Mucosa of stomach (tissue), 1 donor: ENCODE data around the gene ADARB1.

Experiments used
- H3K27me3 ChIP-seq: one replicate; pipeline ENCODE4 v1.7.0; 2013; ENCODE audit warnings: mild to moderate bottlenecking, low read length; ENCODE audit not compliant: control insufficient read depth, insufficient read depth
- H3K36me3 ChIP-seq: one replicate; pipeline ENCODE4 v1.7.0; 2013; ENCODE audit warnings: low read length; ENCODE audit not compliant: control insufficient read depth, insufficient read depth
- H3K4me1 ChIP-seq: one replicate; pipeline ENCODE4 v1.7.0; 2013; ENCODE audit warnings: mild to moderate bottlenecking, low read length; ENCODE audit not compliant: control insufficient read depth, insufficient read depth
- H3K4me3 ChIP-seq: one replicate; pipeline ENCODE4 v1.7.0; 2013; ENCODE audit warnings: low read length
- H3K9ac ChIP-seq: one replicate; pipeline ENCODE4 v1.7.0; 2013; ENCODE audit warnings: mild to moderate bottlenecking, low read length, moderate library complexity
- H3K9me3 ChIP-seq: one replicate; pipeline ENCODE4 v1.7.0; 2013; ENCODE audit warnings: mild to moderate bottlenecking, low read length, moderate library complexity; ENCODE audit not compliant: control insufficient read depth
- donor health status: Pancreatic carcinoma.

The ADARB1 gene

DNA sequence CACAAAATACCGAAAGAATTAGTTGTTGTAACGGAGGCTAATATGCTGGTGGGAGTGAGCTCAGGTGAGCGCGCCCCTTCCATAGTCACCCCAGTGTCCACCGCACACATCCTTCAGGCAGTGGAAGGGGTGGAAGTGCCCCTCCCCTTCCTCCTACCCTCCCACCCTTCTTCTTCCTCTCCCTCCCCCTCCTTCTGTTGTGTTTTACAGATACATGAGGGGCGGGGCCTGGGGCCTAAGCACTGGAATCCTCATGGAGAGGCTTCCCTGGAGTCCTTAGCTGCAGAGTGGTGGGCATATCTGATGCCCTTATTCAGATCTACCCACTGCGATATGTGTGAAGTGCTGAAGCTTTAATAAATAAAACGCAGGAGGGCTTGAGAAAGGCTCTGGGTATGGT, 10.3 kb upstream of the ADARB1 start:
- no peaks in the 10 kb centered on the region for H3K36me3 ChIP-seq
- H3K27me3 ChIP-seq, result peaks cover 8% of the 10 kb centered on the region
- no peak overlapping the region for H3K9ac ChIP-seq
- no peaks in the 10 kb centered on the region for H3K9me3 ChIP-seq
- H3K4me1 ChIP-seq, result peaks cover 4% of the 10 kb centered on the region
- H3K4me3 ChIP-seq, result no peak overlapping the region

GRCh38 chr21:45064618-45065399, 9.6 kb upstream of the ADARB1 start:
- H3K9me3 ChIP-seq, result no peaks in the 10 kb centered on the region
- H3K9ac ChIP-seq, result no peak overlapping the region
- no peaks in the 10 kb centered on the region for H3K36me3 ChIP-seq
- no peak overlapping the region for H3K4me3 ChIP-seq
- H3K4me1 ChIP-seq, result peaks cover 4% of the 10 kb centered on the region
- peaks cover 7% of the 10 kb centered on the region for H3K27me3 ChIP-seq

DNA sequence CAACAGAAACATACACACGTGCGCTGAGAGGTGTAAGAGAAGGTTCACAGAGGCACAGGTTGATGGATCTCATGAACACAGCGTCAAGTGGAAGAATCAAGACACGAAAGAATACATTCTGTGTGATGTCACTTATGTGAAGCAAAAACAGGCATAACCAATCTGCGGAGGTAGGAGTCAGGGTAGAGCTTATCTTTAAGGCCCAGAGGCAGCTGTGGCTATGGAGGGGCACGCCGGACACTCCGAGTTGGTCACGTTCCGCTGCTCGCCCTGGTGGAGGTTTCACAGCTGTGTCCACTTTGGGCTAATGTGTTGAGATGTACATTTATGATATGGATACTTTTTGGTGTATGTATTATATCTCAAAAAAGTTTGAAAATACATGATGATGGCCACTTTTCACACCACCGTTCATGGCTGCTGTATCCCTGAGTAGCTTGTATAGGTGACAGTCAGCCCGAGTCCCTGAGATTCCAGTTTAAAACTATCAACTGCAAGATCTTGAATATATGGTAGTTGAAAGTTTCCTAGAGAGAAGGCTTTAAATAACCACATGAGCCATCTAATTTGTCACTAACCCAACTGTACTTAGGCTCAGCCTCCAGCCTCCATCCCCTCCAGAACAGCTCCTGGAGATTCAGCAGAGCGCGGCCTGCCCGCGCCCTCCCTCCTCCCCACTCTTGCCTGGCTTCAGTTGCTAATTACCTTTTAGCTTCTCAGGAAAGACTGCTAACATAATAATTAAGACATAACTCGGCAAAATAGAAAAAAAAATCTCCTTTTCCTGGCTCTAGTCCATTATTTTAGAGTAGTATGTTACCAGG, 6.7 kb upstream of the ADARB1 start:
- Histone ChIP-seq H3K36me3 (no peaks in the 10 kb centered on the region), H3K4me1 (no peaks in the 10 kb centered on the region), H3K27me3 (no peaks in the 10 kb centered on the region)

GRCh38 chr21:45069085-45069484, 5.3 kb upstream of the ADARB1 start:
- no peaks in the 10 kb centered on the region for H3K36me3 ChIP-seq
- no peaks in the 10 kb centered on the region for H3K9me3 ChIP-seq
- no peak overlapping the region for H3K4me3 ChIP-seq
- H3K27me3 ChIP-seq, result no peaks in the 10 kb centered on the region
- H3K4me1 ChIP-seq, result no peaks in the 10 kb centered on the region
- H3K9ac ChIP-seq, result no peak overlapping the region

More for the DNA sequence above, 6.7 kb upstream of the ADARB1 start:
- H3K9ac ChIP-seq, result no peak overlapping the region
- H3K4me3 ChIP-seq, result no peak overlapping the region
- no peaks in the 10 kb centered on the region for H3K9me3 ChIP-seq

GRCh38 chr21:45069711-45070110, 4.7 kb upstream of the ADARB1 start:
- H3K4me1 ChIP-seq, result no peaks in the 10 kb centered on the region
- no peaks in the 10 kb centered on the region for H3K9me3 ChIP-seq
- no peak overlapping the region for H3K4me3 ChIP-seq
- H3K36me3 ChIP-seq, result no peaks in the 10 kb centered on the region
- no peaks in the 10 kb centered on the region for H3K27me3 ChIP-seq
- no peak overlapping the region for H3K9ac ChIP-seq

DNA sequence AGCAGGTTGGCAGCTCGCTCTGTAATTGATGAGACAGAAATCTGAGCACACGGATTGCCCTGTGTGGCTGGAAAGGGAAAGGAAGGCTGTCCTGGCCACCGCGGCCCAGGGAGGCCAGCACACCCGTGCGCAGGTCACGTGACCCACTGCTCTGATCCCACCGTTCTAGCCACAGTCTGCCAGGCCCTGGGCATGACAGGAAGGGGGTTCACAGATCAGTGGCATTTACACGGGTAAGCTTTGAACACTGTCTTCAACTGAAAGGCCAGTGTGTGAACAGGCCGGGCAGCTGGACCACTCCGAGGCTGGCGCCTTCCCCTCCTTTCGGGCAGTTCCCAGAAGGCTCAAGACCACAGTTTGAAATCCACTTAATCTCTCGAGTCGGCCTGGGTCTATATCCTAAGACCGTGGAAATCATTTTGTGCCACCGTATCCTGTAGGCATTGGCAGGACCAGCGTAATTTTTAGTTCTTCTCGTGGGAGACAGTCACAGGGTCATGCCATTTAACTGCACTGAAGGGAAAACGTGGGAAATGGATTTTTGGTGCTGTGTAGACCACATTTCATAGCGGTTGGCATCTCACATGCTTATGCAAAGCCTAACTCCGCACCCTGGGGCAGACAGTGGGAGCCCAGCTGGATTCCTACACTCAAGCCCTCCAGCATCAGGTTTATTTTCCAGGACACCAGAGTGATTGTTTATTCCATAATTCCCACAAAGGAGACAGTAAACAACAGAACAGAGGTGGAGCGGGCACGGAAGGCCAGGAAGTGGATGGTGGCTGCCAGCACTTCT, 3.1 kb upstream of the ADARB1 start:
- Histone ChIP-seq H3K36me3 (no peaks in the 10 kb centered on the region), H3K4me1 (peaks cover 6% of the 10 kb centered on the region), H3K9ac (no peak overlapping the region), H3K4me3 (no peak overlapping the region), H3K9me3 (no peaks in the 10 kb centered on the region), H3K27me3 (peaks cover 13% of the 10 kb centered on the region)

GRCh38 chr21:45071874-45072737, 2.3 kb upstream of the ADARB1 start:
- H3K9me3 ChIP-seq, result no peaks in the 10 kb centered on the region
- no peak overlapping the region for H3K4me3 ChIP-seq
- H3K4me1 ChIP-seq, result peaks cover 6% of the 10 kb centered on the region
- H3K27me3 ChIP-seq, result peaks cover 14% of the 10 kb centered on the region
- no peak overlapping the region for H3K9ac ChIP-seq
- H3K36me3 ChIP-seq, result no peaks in the 10 kb centered on the region

DNA sequence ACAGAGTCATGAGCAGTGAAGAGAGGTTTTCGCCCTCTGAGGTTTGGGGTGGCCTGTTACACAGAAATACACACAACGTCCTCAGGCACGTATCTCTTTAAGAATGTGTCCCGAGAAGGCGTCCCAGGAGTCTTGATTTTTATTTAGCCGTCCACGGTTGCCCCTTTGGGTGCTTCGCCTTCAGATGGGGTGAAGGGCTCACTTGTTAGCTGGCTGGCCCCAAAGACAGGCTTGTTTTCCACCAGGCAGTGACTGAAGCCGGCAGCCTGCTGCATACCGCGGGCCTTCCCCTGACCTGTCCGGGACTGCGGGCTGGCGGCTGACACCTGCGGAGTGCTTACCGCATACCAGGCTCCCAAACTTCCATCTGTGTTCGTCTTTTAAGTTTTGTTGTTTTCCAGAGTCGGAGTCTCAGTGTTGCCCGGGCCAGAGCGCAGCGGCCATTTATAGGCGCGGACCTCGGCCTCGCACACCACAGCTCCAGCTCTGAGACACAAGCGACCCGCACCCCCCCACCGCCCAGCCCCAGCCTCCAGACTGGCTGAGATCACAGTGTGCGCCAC, 1.6 kb upstream of the ADARB1 start:
- Histone ChIP-seq H3K4me3 (no peak overlapping the region), H3K9ac (no peak overlapping the region), H3K36me3 (no peaks in the 10 kb centered on the region), H3K27me3 (peaks cover 14% of the 10 kb centered on the region), H3K4me1 (peaks cover 6% of the 10 kb centered on the region), H3K9me3 (no peaks in the 10 kb centered on the region)

- Histone ChIP-seq H3K36me3 (no peaks in the 10 kb centered on the region), H3K4me3 (no peak overlapping the region), H3K27me3 (peaks cover 14% of the 10 kb centered on the region), H3K9me3 (no peaks in the 10 kb centered on the region), H3K9ac (peak overlapping the region; percentile 14), H3K4me1 (peaks cover 6% of the 10 kb centered on the region)
Measured at GRCh38 chr21:45073301-45074047, 906 bp upstream of the ADARB1 start.

- Histone ChIP-seq H3K9ac (peak overlapping the region; percentile 43), H3K27me3 (peaks cover 14% of the 10 kb centered on the region), H3K36me3 (no peaks in the 10 kb centered on the region), H3K9me3 (no peaks in the 10 kb centered on the region), H3K4me1 (peaks cover 6% of the 10 kb centered on the region), H3K4me3 (peak overlapping the region; percentile 46)
Measured at GRCh38 chr21:45074818-45075595, 627 bp downstream of the ADARB1 start.
